CD14-positive monocyte (primary cell): Measurements from ENCODE around the gene COG2. TPM values are rescaled to one million over a fixed set of nuclear protein-coding genes. Genes with fewer than 3 reads are reported as not detected.

Source experiments
- DNase-seq, 3 donors: peaks; one replicate each; pipeline ENCODE4 v3.0.0-alpha.2; 2011 to 2022
- H2AFZ ChIP-seq: 2 replicates; pipeline ENCODE4 v1.6.0; 2012; ENCODE audit warnings: mild to moderate bottlenecking, low read depth, low read length, inconsistent platforms; ENCODE audit not compliant: insufficient read depth, poor library complexity, severe bottlenecking
- H3K27ac ChIP-seq, 2 donors: 1 replicate in 1 of 2; 2 replicates in 1 of 2; pipeline ENCODE4 v1.5.1; 2012 to 2013; ENCODE audit warnings: low read length in 2 of 2, control low read depth in 1 of 2, inconsistent platforms in 1 of 2, low read depth in 1 of 2, mild to moderate bottlenecking in 1 of 2
- H3K27me3 ChIP-seq, 2 donors: one replicate each; pipeline versions ENCODE4 v1.6.0 to v1.6.1; 2011 to 2013; ENCODE audit warnings: low read length in 2 of 2; ENCODE audit not compliant: control insufficient read depth in 2 of 2, insufficient read depth in 2 of 2
- H3K36me3 ChIP-seq, 2 donors: replicated peaks in 1 of 2; 1 replicate in 1 of 2; 2 replicates in 1 of 2; pipeline versions ENCODE4 v1.5.1 to v1.6.1; 2012 to 2013; ENCODE audit warnings: low read length in 2 of 2, control low read depth in 1 of 2, inconsistent platforms in 1 of 2, mild to moderate bottlenecking in 1 of 2; ENCODE audit not compliant: insufficient read depth in 2 of 2, control insufficient read depth in 1 of 2
- H3K4me1 ChIP-seq, 2 donors: 1 replicate in 1 of 2; 2 replicates in 1 of 2; pipeline versions ENCODE4 v1.5.1 to v1.6.1; 2012 to 2013; ENCODE audit warnings: low read length in 2 of 2, control low read depth in 1 of 2, inconsistent platforms in 1 of 2, mild to moderate bottlenecking in 1 of 2, moderate library complexity in 1 of 2; ENCODE audit not compliant: insufficient read depth in 2 of 2, control insufficient read depth in 1 of 2
- H3K4me2 ChIP-seq: replicated peaks from 2 replicates; pipeline ENCODE3; 2012; ENCODE audit warnings: low read length, moderate library complexity, mild to moderate bottlenecking; ENCODE audit not compliant: poor library complexity, severe bottlenecking; ENCODE audit errors: extremely low read depth
- H3K4me3 ChIP-seq, 3 experiments: fragments of 200-600 bp in 1 of 3; sonication (generic) in 1 of 3; replicated peaks in 1 of 3; 1 replicate in 2 of 3; 2 replicates in 1 of 3; pipeline ENCODE4 v1.5.1; 2011 to 2013; ENCODE audit warnings: low read length in 3 of 3, mild to moderate bottlenecking in 3 of 3, control low read depth in 2 of 3, low read depth in 2 of 3, inconsistent platforms in 1 of 3, moderate library complexity in 1 of 3
- H3K79me2 ChIP-seq: 2 replicates; pipeline ENCODE4 v1.6.0; 2012; ENCODE audit warnings: mild to moderate bottlenecking, control low read depth, inconsistent platforms, low read length, moderate library complexity; ENCODE audit not compliant: insufficient read depth
- H3K9ac ChIP-seq: 2 replicates; pipeline ENCODE4 v1.6.0; 2017; ENCODE audit warnings: low read length, mild to moderate bottlenecking; ENCODE audit not compliant: insufficient read depth, poor library complexity, severe bottlenecking
- H3K9me3 ChIP-seq, 2 donors: replicated peaks in 1 of 2; 1 replicate in 1 of 2; 2 replicates in 1 of 2; pipeline versions ENCODE4 v1.5.1 to v1.6.1; 2012 to 2013; ENCODE audit warnings: low read length in 2 of 2, control low read depth in 1 of 2; ENCODE audit not compliant: control insufficient read depth in 1 of 2, insufficient read depth in 1 of 2
- H4K20me1 ChIP-seq: 2 replicates; pipeline ENCODE4 v1.6.0; 2012; ENCODE audit warnings: mild to moderate bottlenecking, low read length, control low read depth, moderate library complexity; ENCODE audit not compliant: insufficient read depth
- H3K27ac Mint-ChIP-seq, 7 donors: one replicate each; pipeline ENCODE4 v1.8.0; 2020; ENCODE audit warnings: mild to moderate bottlenecking in 7 of 7, mixed read lengths in 7 of 7, moderate library complexity in 6 of 7, inconsistent platforms in 2 of 7
- H3K27me3 Mint-ChIP-seq, 3 donors: one replicate each; pipeline ENCODE4 v1.8.0; 2021 to 2022; ENCODE audit warnings: low read depth in 3 of 3, mild to moderate bottlenecking in 3 of 3, mixed read lengths in 3 of 3, moderate library complexity in 3 of 3, inconsistent platforms in 1 of 3
- H3K36me3 Mint-ChIP-seq, 2 donors: one replicate each; pipeline ENCODE4 v1.8.0; 2020; ENCODE audit warnings: mixed read lengths in 2 of 2, inconsistent platforms in 1 of 2, mild to moderate bottlenecking in 1 of 2
- H3K4me1 Mint-ChIP-seq: one replicate; pipeline ENCODE4 v1.8.0; 2020; ENCODE audit warnings: mild to moderate bottlenecking, mixed read lengths
- H3K4me3 Mint-ChIP-seq, 2 donors: one replicate each; pipeline ENCODE4 v1.8.0; 2020; ENCODE audit warnings: mild to moderate bottlenecking in 2 of 2, mixed read lengths in 2 of 2, moderate library complexity in 1 of 2
- H3K9me3 Mint-ChIP-seq, 7 donors: one replicate each; pipeline ENCODE4 v1.8.0; 2020 to 2022; ENCODE audit warnings: mixed read lengths in 7 of 7, mild to moderate bottlenecking in 6 of 7, moderate library complexity in 6 of 7, inconsistent platforms in 2 of 7
- CTCF ChIP-seq: fragments of 200-600 bp; IDR thresholded peaks from one replicate; pipeline ENCODE4 v1.8.0; 2022; ENCODE audit warnings: antibody characterized with exemption, mild to moderate bottlenecking
- WGBS: methylation state at CpG from one replicate; pipeline ENCODE4 v1.1.5; 2013; ENCODE audit warnings: missing lambda C conversion rate; ENCODE audit not compliant: insufficient coverage; 5-methylcytosine and 5-hydroxymethylcytosine counted together
- intact Hi-C, 2 donors: fragments of 100-400 bp; cut with micrococcal nuclease; formaldehyde crosslinking; loops; one replicate each; pipeline versions ENCODE4 v1.15.0 to v1.15.1; 2023
- polyA minus RNA-seq: library from RNA; depleted of rRNA, polyadenylated mRNA; stranded (reverse); fragments of >200 nt; gene quantifications from 2 replicates; pipeline ENCODE4 v1.2.3, GENCODE V29; 2012
- polyA plus RNA-seq, 3 donors: library from polyadenylated mRNA; depleted of rRNA in 1 of 3; unstranded in 2 of 3; stranded (reverse) in 1 of 3; fragments of 300-500 nt in 2 of 3; fragments of >200 nt in 1 of 3; fragmentation: Illumina TruSeq in 2 of 3; gene quantifications; 1 replicate in 2 of 3; 2 replicates in 1 of 3; pipeline ENCODE4 v1.2.3, GENCODE V29; 2012 to 2021
- total RNA-seq, 12 experiments: library from RNA in 1 of 12; stranded (reverse) in 1 of 12; fragments of 120-200 nt in 1 of 12; gene quantifications; one replicate each; pipeline ENCODE4 v1.2.4 and lab custom pipeline; 2013 to 2026; ENCODE audit warnings: mixed read lengths in 6 of 12, inconsistent platforms in 1 of 12

COG2 gene
- 28.9 TPM for total RNA-seq (2013)
- 10 to 100 TPM; 16.7 to 30.4 (median 24.7) TPM for polyA plus RNA-seq
- 13.2 and 19.2 TPM in 2 replicates for polyA minus RNA-seq
- 11.8 to 30.6 (median 22.0) reads per million in 11 experiments for total RNA-seq (lab: John Stamatoyannopoulos, UW)

- Mint-ChIP-seq H3K9me3 (peaks cover 0 to 3% (median 0%) of the 10 kb centered on the region in 7 donors), H3K36me3 (peaks cover 10 to 13% of the 10 kb centered on the region in 2 donors), H3K27me3 (peaks cover 10 to 11% (median 11%) of the 10 kb centered on the region in 3 donors), H3K27ac (peak within 1 kb of the TSS; percentile 93 to 96 (median 95)), H3K4me3 (peak within 1 kb of the TSS; percentile 97 to 99), H3K4me1 (peaks cover 44% of the 10 kb centered on the region)
- Histone ChIP-seq H3K9ac (peak within 1 kb of the TSS; percentile 86), H3K27ac (peak within 1 kb of the TSS; percentile 82 to 90), H2AFZ (peak within 1 kb of the TSS; percentile 81), H3K79me2 (peaks cover 50% of the 10 kb centered on the region), H3K9me3 (no peaks in the 10 kb centered on the region), H3K27me3 (peaks cover 2 to 20% of the 10 kb centered on the region in 2 donors), H3K36me3 (peaks cover 2 to 16% of the 10 kb centered on the region in 2 donors), H3K4me3 (peak within 1 kb of the TSS; percentile 84 to 91 (median 88)), H3K4me1 (peaks cover 28 to 36% of the 10 kb centered on the region in 2 donors), H4K20me1 (peaks cover 44% of the 10 kb centered on the region), H3K4me2 (peak within 1 kb of the TSS; percentile 86)
- peak; percentile 85 to 89 (median 87) for DNase-seq
- under 1% methylated on average over 62 of the region's 62 CpGs for WGBS
- intact Hi-C loops, result loop anchor here in 1 of 2 donors (10.0 kb wide), 1 partner anchor 692 kb away; the partner anchor contains the start of genes EXOC8 and SPRTN
- TF ChIP-seq CTCF, result peak; percentile 100
These were observed at the start of gene COG2 for GRCh38 chr1:230642263-230642959. COG2 (plus strand) TSS chr1:230642481; CDS start chr1:230642607, 126 bp downstream.

GRCh38 chr1:230592848-230593414 is 49.4 kb upstream of the COG2 start:
- no peak overlapping the region for H3K27ac ChIP-seq
- no peak overlapping the region for H2AFZ ChIP-seq
- no peak overlapping the region for H3K27ac Mint-ChIP-seq
- no peak overlapping the region for H3K4me2 ChIP-seq
- no peak for DNase-seq
- H3K36me3 ChIP-seq, result no peaks in the 10 kb centered on the region
- H3K9ac ChIP-seq, result no peak overlapping the region
- peaks cover 6 to 9% of the 10 kb centered on the region in 2 donors for H3K27me3 ChIP-seq
- no peaks in the 10 kb centered on the region for H3K79me2 ChIP-seq
- peaks cover 6 to 22% (median 15%) of the 10 kb centered on the region in 3 donors for H3K27me3 Mint-ChIP-seq
- intact Hi-C loops, result no loop called here
- 100% methylated on average over 1 of the region's 2 CpGs for WGBS
- H4K20me1 ChIP-seq, result no peaks in the 10 kb centered on the region
- H3K9me3 Mint-ChIP-seq, result peaks cover 0 to 1% (median 0%) of the 10 kb centered on the region in 7 donors
- no peak overlapping the region for H3K4me3 ChIP-seq
- no peaks in the 10 kb centered on the region for H3K4me1 ChIP-seq
- H3K4me3 Mint-ChIP-seq, result no peak overlapping the region
- peaks cover 0 to under 1% of the 10 kb centered on the region in 2 donors for H3K9me3 ChIP-seq
- H3K36me3 Mint-ChIP-seq, result no peaks in the 10 kb centered on the region
- no peak for TF ChIP-seq CTCF
- no peaks in the 10 kb centered on the region for H3K4me1 Mint-ChIP-seq
